Liver (tissue), 9 donors: ENCODE measurements around the gene MDM4. TPM values are rescaled to one million over a fixed set of nuclear protein-coding genes. Genes with fewer than 3 reads are reported as not detected.

Experiments used
- DNase-seq: peaks from one replicate; pipeline ENCODE4 v3.0.0-alpha.2; 2017; ENCODE audit warnings: low spot score
- H3K27ac ChIP-seq, 2 donors: one replicate each; pipeline ENCODE4 v1.7.0; 2013; ENCODE audit warnings: inconsistent platforms in 2 of 2, low read length in 2 of 2, control low read depth in 1 of 2, low read depth in 1 of 2, mild to moderate bottlenecking in 1 of 2
- H3K27me3 ChIP-seq, 4 donors: one replicate each; pipeline versions ENCODE4 v1.6.1 to v1.7.0; 2013; ENCODE audit warnings: low read length in 3 of 4, inconsistent platforms in 1 of 4, mild to moderate bottlenecking in 1 of 4, moderate library complexity in 1 of 4; ENCODE audit not compliant: control insufficient read depth in 4 of 4, insufficient read depth in 4 of 4
- H3K36me3 ChIP-seq, 4 donors: one replicate each; pipeline versions ENCODE4 v1.6.1 to v1.7.0; 2013; ENCODE audit warnings: low read length in 3 of 4, mild to moderate bottlenecking in 3 of 4, low read depth in 1 of 4, moderate library complexity in 1 of 4; ENCODE audit not compliant: control insufficient read depth in 4 of 4, insufficient read depth in 3 of 4
- H3K4me1 ChIP-seq, 4 donors: one replicate each; pipeline versions ENCODE4 v1.6.1 to v1.7.0; 2013; ENCODE audit warnings: low read length in 3 of 4, mild to moderate bottlenecking in 3 of 4, moderate library complexity in 1 of 4; ENCODE audit not compliant: control insufficient read depth in 4 of 4, insufficient read depth in 4 of 4
- H3K4me3 ChIP-seq, 3 donors: one replicate each; pipeline versions ENCODE4 v1.6.1 to v1.7.0; 2013; ENCODE audit warnings: low read length in 3 of 3, control low read depth in 1 of 3, low read depth in 1 of 3, mild to moderate bottlenecking in 1 of 3
- H3K9ac ChIP-seq, 2 donors: one replicate each; pipeline ENCODE4 v1.7.0; 2013; ENCODE audit warnings: low read length in 2 of 2, mild to moderate bottlenecking in 2 of 2, moderate library complexity in 2 of 2, control low read depth in 1 of 2, low read depth in 1 of 2
- H3K9me3 ChIP-seq, 4 donors: one replicate each; pipeline versions ENCODE4 v1.6.1 to v1.7.0; 2013; ENCODE audit warnings: low read length in 3 of 4; ENCODE audit not compliant: control insufficient read depth in 4 of 4
- EGR1 ChIP-seq, 2 donors: IDR thresholded peaks; 2 replicates each; pipeline ENCODE4 v1.6.1; 2016 to 2018; ENCODE audit warnings: antibody characterized with exemption in 2 of 2, low read depth in 2 of 2
- GABPA ChIP-seq, 2 donors: IDR thresholded peaks in 1 of 2; conservative IDR thresholded peaks in 1 of 2; 2 replicates each; pipeline ENCODE4 v1.6.1; 2016; ENCODE audit warnings: antibody characterized with exemption in 2 of 2, mild to moderate bottlenecking in 1 of 2, moderate library complexity in 1 of 2
- RXRA ChIP-seq, 2 donors: IDR thresholded peaks; 2 replicates each; pipeline ENCODE4 v1.6.1; 2017 to 2018; ENCODE audit warnings: antibody characterized with exemption in 2 of 2, mild to moderate bottlenecking in 1 of 2
- WGBS: extraction: QIAGEN DNeasy Blood & Tissue Kit; methylation state at CpG from one replicate; pipeline ENCODE4 v1.1.7; 2013; 5-methylcytosine and 5-hydroxymethylcytosine counted together
- polyA plus RNA-seq, 2 donors: library from polyadenylated mRNA; stranded (reverse) in 1 of 2; unstranded in 1 of 2; fragments of 200-250 nt in 1 of 2; fragments of >200 nt in 1 of 2; fragmentation: Nextera tagmentation in 1 of 2; extraction: Ambion mirVana in 1 of 2; gene quantifications; one replicate each; pipeline versions ENCODE4 v1.2.1 to v1.2.3, GENCODE V29; 2013 to 2015
- total RNA-seq, 2 donors: library from RNA; depleted of rRNA; stranded (reverse); fragments of >200 nt; gene quantifications; one replicate each; pipeline ENCODE4 v1.2.3, GENCODE V29; 2014
- TF ChIP-seq, protein P1 (sequence below): IDR thresholded peaks from 2 replicates; pipeline ENCODE4 v1.6.1; 2016; ENCODE audit warnings: antibody characterized with exemption, mild to moderate bottlenecking
- TF ChIP-seq, protein P2 (sequence below): IDR thresholded peaks from 2 replicates; pipeline ENCODE4 v1.6.1; 2016; ENCODE audit warnings: antibody characterized with exemption
- donor health status: healthy.
- donor health status: healthy.
- donor health status: healthy.
- donor health status: healthy.
- donor health status: healthy.

The MDM4 gene
- total and polyA plus RNA-seq, 4 donors, result 1.4 to 56.5 (median 21.6) TPM

DNA sequence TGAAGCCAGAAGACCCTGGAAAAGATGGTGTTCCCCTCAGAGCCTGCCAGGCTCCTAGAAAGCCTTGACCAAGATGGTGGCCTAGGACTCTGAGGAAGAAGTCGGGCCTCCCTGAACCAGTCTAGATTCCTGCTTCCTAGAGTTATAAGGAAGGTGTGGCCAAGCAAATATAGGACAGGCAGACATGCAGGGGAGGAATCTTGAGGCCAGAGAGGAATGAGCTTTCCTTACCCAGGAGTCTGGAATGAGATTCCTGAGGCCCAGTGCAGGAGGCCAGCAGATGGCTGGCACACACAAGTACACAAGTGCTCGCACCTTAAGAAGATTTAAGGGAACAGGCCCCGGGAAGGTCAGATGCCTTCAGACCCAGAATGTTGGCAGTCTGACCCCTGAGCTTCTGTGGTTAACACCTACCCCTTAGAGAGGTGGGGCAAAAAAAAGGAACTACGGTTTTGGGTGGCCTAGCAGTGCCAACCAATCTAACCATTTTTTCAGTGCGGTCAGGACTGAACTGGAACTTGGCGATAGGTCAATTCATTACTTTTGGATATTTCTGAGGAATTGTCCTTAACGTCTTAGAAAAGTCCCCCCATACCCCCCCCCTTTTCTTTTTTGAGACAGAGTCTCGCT is 73.3 kb downstream of the MDM4 start (continued):
- TF ChIP-seq, protein P1, sequence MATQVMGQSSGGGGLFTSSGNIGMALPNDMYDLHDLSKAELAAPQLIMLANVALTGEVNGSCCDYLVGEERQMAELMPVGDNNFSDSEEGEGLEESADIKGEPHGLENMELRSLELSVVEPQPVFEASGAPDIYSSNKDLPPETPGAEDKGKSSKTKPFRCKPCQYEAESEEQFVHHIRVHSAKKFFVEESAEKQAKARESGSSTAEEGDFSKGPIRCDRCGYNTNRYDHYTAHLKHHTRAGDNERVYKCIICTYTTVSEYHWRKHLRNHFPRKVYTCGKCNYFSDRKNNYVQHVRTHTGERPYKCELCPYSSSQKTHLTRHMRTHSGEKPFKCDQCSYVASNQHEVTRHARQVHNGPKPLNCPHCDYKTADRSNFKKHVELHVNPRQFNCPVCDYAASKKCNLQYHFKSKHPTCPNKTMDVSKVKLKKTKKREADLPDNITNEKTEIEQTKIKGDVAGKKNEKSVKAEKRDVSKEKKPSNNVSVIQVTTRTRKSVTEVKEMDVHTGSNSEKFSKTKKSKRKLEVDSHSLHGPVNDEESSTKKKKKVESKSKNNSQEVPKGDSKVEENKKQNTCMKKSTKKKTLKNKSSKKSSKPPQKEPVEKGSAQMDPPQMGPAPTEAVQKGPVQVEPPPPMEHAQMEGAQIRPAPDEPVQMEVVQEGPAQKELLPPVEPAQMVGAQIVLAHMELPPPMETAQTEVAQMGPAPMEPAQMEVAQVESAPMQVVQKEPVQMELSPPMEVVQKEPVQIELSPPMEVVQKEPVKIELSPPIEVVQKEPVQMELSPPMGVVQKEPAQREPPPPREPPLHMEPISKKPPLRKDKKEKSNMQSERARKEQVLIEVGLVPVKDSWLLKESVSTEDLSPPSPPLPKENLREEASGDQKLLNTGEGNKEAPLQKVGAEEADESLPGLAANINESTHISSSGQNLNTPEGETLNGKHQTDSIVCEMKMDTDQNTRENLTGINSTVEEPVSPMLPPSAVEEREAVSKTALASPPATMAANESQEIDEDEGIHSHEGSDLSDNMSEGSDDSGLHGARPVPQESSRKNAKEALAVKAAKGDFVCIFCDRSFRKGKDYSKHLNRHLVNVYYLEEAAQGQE, result no peak
- no peak for TF ChIP-seq RXRA (IDR thresholded peaks at IDR 0.05)

DNA sequence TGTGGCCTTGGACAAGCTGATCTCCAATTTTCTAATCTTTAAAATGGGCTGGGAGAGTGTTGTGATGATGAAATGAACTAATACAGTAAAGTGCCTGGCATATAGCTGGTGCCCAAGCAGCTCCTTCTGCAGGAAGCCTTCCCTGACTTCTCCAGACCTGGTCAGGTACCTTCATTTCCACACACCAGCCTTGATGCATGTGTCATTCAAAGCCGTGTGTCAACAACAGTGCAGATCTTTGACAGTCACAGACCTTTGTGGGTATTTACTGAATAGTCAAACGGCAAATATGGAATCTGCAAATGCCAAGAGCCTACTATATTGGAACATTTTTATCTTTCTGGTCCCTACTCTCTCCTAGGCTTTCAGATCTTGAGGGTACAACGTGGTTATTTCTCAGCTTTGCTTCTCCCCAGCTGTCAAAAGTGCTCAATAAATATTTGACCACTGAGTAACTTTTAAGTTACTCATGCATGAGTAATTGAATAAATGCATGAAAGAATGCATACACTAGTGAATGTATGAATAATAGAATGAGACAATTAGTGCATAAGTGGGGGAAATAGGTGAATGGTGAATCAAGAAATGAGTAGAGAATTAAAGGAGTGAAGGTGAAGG is 75.4 kb downstream of the MDM4 start:
- H3K36me3 ChIP-seq, result peaks cover 0 to 2% (median 0%) of the 10 kb centered on the region in 4 donors
- H3K27me3 ChIP-seq, result no peaks in the 10 kb centered on the region
- DNase-seq, result no peak
- TF ChIP-seq GABPA (IDR thresholded peaks at IDR 0.05 in 1 of 2, conservative IDR thresholded peaks at IDR 0.05 in 1 of 2), result no peak
- no peak for TF ChIP-seq EGR1 (IDR thresholded peaks at IDR 0.05; ENCODE audit: low read depth in 2 of 2)
- H3K4me1 ChIP-seq, result no peaks in the 10 kb centered on the region
- no peak overlapping the region for H3K27ac ChIP-seq
- H3K9me3 ChIP-seq, result no peaks in the 10 kb centered on the region
- WGBS, result 67% methylated on average over 3 of the region's 3 CpGs
- no peak overlapping the region for H3K4me3 ChIP-seq
- H3K9ac ChIP-seq, result no peak overlapping the region

DNA sequence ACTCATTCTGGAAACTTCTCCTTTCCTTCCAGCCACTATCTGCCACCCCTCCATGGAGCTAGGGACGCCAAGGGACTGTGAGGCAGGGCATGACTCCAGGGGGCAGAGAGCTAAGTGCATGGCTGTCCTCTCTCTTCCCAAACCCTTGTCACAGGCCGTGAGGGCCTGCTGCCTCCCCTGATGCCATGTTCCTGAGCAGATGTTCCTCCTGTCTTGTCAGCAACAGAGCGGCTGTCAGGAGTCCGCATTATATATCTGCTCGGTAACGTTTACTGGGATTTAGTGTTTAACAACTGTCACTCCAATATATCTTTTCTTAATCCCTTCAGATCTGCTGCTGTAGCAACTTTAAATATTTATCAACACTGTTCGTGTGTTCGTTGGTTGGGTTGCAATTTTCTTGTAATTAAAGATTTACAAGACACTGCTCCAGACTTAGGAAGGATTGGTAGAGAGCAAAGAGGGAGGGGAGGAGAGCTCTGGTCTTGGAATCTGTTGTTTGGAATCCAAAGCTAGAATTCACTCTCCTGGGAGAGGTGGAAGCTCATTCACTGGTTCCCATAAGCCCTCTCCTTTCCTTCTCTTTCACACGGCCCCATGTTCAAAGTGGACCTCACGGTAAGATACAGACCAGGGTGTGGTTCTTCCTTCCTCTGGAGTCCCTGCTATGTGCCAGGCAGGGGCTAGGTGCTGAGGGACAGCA is 76.2 kb downstream of the MDM4 start:
- TF ChIP-seq, protein P2, sequence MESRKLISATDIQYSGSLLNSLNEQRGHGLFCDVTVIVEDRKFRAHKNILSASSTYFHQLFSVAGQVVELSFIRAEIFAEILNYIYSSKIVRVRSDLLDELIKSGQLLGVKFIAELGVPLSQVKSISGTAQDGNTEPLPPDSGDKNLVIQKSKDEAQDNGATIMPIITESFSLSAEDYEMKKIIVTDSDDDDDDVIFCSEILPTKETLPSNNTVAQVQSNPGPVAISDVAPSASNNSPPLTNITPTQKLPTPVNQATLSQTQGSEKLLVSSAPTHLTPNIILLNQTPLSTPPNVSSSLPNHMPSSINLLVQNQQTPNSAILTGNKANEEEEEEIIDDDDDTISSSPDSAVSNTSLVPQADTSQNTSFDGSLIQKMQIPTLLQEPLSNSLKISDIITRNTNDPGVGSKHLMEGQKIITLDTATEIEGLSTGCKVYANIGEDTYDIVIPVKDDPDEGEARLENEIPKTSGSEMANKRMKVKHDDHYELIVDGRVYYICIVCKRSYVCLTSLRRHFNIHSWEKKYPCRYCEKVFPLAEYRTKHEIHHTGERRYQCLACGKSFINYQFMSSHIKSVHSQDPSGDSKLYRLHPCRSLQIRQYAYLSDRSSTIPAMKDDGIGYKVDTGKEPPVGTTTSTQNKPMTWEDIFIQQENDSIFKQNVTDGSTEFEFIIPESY, result no peak
- Histone ChIP-seq H3K9ac (no peak overlapping the region), H3K27me3 (no peaks in the 10 kb centered on the region), H3K27ac (no peak overlapping the region), H3K36me3 (peaks cover 0 to 2% (median 0%) of the 10 kb centered on the region in 4 donors), H3K4me3 (no peak overlapping the region), H3K9me3 (no peaks in the 10 kb centered on the region), H3K4me1 (no peaks in the 10 kb centered on the region)
- no peak for DNase-seq
- 80% methylated on average over 10 of the region's 10 CpGs for WGBS
